Right lobe of liver (tissue), 6 donors: Measurements from ENCODE around the gene MARK3. TPM values are rescaled to one million over a fixed set of nuclear protein-coding genes. Genes with fewer than 3 reads are reported as not detected.

Experiments used
- ATAC-seq, 4 donors: fragments of 200-7000 bp; cut with Tn5 transposase; one replicate each; pipeline ENCODE4 v1.9.1; 2020; ENCODE audit warnings: mild to moderate bottlenecking in 4 of 4, moderate library complexity in 4 of 4
- DNase-seq, 3 donors: peaks; one replicate each; pipeline ENCODE4 v3.0.0-alpha.2; 2020
- H3K27ac ChIP-seq, 3 donors: fragments of 200-600 bp; one replicate each; pipeline ENCODE4 v1.8.0; 2022
- H3K27me3 ChIP-seq, 2 donors: fragments of 200-600 bp; one replicate each; pipeline ENCODE4 v1.8.0; 2022
- H3K36me3 ChIP-seq, 4 donors: fragments of 200-600 bp; sonication (generic) in 1 of 4; one replicate each; pipeline versions ENCODE4 v1.5.1 to v1.8.0; 2017 to 2022; ENCODE audit warnings: control low read depth in 1 of 4
- H3K4me1 ChIP-seq, 4 donors: fragments of 200-600 bp; sonication (generic) in 1 of 4; one replicate each; pipeline versions ENCODE4 v1.5.1 to v1.8.0; 2017 to 2022; ENCODE audit warnings: control low read depth in 1 of 4
- H3K4me3 ChIP-seq, 3 donors: fragments of 200-600 bp; one replicate each; pipeline ENCODE4 v1.8.0; 2022
- H3K9me3 ChIP-seq, 4 donors: fragments of 200-600 bp; sonication (generic) in 1 of 4; one replicate each; pipeline versions ENCODE4 v1.5.1 to v1.8.0; 2017 to 2022; ENCODE audit warnings: control low read depth in 1 of 4
- POLR2A ChIP-seq: fragments of 450-650 bp; IDR thresholded peaks from one replicate; pipeline ENCODE4 v1.6.1; 2017; ENCODE audit warnings: antibody characterized with exemption, mild to moderate bottlenecking
- WGBS: methylation state at CpG from one replicate; pipeline ENCODE4 v1.1.6; 2018; ENCODE audit warnings: low coverage, low lambda C conversion rate; ENCODE audit not compliant: insufficient coverage; ENCODE audit errors: missing lambda C conversion rate; 5-methylcytosine and 5-hydroxymethylcytosine counted together
- intact Hi-C, 2 donors: fragments of 100-400 bp; cut with DNase I; formaldehyde crosslinking; loops; one replicate each; pipeline versions ENCODE4 v1.11.2 to v1.14.1; 2022
- total RNA-seq, 6 experiments: library from RNA; depleted of rRNA in 2 of 6; stranded (reverse); fragments of >200 nt in 2 of 6; fragmentation: NEBNext Ultra II Directional in 3 of 6; extraction: Animal tissue kit (Norgen Biotek cat#: 25700) in 3 of 6; gene quantifications; one replicate each; pipeline versions ENCODE4 v1.1.0 to v1.2.4, GENCODE V29; 2016 to 2023
- TF ChIP-seq, protein P1 (sequence below), 4 donors: fragments of 200-600 bp in 3 of 4; fragments of 450-650 bp in 1 of 4; IDR thresholded peaks; one replicate each; pipeline versions ENCODE4 v1.5.1 to v1.8.0; 2016 to 2022; ENCODE audit warnings: antibody characterized with exemption in 4 of 4, mild to moderate bottlenecking in 2 of 4
- donor health status: DM: no; HTN: yes; CAD: no.
- donor health status: DM: no; HTN: no; CAD: no.
- donor health status: DM: no; HTN: no; CAD: no.
- donor health status: DM: no; HTN: yes; CAD: no.
- donor health status: DM: no; HTN: yes; CAD: no.

Gene MARK3
- total RNA-seq, 6 experiments from 2014 or later = 25.5 to 34.3 (median 27.3) TPM

DNA sequence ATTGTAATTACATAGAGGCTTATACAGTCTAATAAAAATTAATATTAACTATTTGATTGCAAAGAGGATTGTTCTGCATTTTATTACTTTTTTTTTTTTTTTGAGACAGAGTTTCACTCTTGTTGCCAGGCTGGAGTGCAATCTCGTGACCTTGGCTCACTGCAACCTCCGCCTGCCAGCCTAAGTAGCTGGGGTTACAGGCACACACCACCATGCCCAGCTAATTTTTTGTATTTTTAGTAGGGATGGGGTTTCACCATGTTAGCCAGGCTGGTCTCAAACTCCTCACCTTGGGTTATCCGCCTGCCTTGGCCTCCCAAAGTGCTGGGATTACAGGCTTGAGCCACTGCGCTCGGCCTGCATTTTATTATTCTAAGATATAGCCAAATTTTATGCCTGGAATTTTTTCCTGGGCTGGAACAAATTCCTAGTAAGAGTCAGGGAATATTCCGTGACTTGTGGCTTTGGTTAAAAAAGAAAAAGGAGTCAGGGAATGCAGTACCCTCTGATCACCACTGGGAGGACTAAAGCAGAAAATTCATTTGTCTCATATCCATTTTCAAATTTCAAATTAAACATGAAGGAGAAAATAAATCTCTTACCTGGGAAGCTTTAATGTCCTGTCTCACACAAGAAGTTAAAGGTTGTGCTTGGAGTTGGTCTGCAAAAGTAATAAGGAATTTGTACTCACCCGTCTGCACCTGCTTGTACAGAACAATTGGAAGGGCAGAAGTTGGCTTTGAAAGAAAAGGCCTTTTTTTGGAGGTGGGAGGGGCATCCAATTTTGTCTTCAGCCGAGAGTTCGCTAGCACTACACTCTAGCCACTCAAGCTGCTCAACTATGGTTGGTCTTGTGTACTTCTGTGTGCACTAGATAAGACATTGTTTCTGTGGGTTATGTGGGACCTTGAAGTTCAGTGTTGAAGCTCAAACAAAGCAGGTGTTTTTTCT is 8.7 kb downstream of the MARK3 start:
- Histone ChIP-seq H3K4me1 (peaks cover 0 to 49% (median 14%) of the 10 kb centered on the region in 4 donors), H3K9me3 (no peaks in the 10 kb centered on the region), H3K27ac (peak overlapping the region in 2 of 3 donors; percentile 7 to 46), H3K4me3 (no peak overlapping the region), H3K27me3 (no peaks in the 10 kb centered on the region), H3K36me3 (no peaks in the 10 kb centered on the region)
- WGBS = 33% methylated on average over 9 of the region's 9 CpGs
- TF ChIP-seq, protein P1, sequence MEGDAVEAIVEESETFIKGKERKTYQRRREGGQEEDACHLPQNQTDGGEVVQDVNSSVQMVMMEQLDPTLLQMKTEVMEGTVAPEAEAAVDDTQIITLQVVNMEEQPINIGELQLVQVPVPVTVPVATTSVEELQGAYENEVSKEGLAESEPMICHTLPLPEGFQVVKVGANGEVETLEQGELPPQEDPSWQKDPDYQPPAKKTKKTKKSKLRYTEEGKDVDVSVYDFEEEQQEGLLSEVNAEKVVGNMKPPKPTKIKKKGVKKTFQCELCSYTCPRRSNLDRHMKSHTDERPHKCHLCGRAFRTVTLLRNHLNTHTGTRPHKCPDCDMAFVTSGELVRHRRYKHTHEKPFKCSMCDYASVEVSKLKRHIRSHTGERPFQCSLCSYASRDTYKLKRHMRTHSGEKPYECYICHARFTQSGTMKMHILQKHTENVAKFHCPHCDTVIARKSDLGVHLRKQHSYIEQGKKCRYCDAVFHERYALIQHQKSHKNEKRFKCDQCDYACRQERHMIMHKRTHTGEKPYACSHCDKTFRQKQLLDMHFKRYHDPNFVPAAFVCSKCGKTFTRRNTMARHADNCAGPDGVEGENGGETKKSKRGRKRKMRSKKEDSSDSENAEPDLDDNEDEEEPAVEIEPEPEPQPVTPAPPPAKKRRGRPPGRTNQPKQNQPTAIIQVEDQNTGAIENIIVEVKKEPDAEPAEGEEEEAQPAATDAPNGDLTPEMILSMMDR (IDR thresholded peaks at IDR 0.05) = peak; percentile 71 to 80 (median 76)
- no peak for TF ChIP-seq POLR2A
- DNase-seq = peak in 1 of 3 donors; percentile 33
- ATAC-seq = peak; percentile 59 to 72 (median 64)
- intact Hi-C loops = no loop called here

DNA sequence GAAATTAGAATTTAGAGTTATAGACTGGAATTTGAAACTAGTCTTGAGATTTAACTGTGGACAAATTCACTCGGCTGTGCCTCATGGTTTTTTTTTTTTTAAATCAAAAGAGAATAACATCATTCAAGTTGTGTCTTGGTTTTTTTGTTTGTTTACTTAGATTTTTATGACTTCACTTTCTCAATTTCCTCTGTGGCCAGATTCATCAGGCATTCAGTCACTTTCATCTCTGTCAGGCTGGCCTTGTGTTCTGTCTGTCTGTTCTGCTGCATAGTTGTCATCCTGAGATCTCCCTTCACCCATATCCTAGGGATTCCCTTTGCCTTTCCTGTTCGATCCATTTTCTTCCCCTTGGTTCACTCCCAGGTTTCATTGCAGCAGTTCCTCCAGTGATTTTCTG is 10.0 kb downstream of the MARK3 start:
- Histone ChIP-seq H3K27ac (no peak overlapping the region), H3K9me3 (no peaks in the 10 kb centered on the region), H3K4me3 (no peak overlapping the region), H3K4me1 (peaks cover 0 to 47% (median 14%) of the 10 kb centered on the region in 4 donors), H3K27me3 (no peaks in the 10 kb centered on the region), H3K36me3 (no peaks in the 10 kb centered on the region)
- intact Hi-C loops = no loop called here
- WGBS = 40% methylated on average over 2 of the region's 2 CpGs
- DNase-seq = no peak
- TF ChIP-seq, protein P1 (IDR thresholded peaks at IDR 0.05) = no peak
- no peak for ATAC-seq

DNA sequence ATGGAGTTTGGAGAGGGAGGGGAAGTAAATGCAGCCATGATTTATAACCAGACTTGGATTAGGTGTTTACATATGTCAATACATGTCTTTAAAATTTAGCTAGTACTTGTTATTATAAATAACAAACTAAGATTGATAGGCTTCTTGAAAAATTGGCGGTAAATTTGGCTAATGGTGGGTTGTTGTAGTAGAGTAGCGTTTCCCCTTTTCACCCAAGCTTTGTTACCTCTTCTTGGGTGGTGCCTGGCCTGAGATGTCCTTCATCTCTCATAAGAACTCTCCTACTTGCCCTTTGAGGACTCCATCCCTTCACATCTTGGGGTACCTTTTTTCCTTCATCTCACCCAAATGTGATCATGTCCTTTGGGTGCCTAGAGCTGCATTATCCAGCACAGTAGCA is 11.2 kb downstream of the MARK3 start:
- ATAC-seq = no peak
- WGBS = 100% methylated on average over 2 of the region's 2 CpGs
- peaks cover 0 to 41% (median 13%) of the 10 kb centered on the region in 4 donors for H3K4me1 ChIP-seq
- H3K27me3 ChIP-seq = no peaks in the 10 kb centered on the region
- DNase-seq = no peak
- intact Hi-C loops = no loop called here
- no peak overlapping the region for H3K4me3 ChIP-seq
- no peaks in the 10 kb centered on the region for H3K36me3 ChIP-seq
- H3K27ac ChIP-seq = no peak overlapping the region
- TF ChIP-seq, protein P1 (IDR thresholded peaks at IDR 0.05) = no peak
- no peak for TF ChIP-seq POLR2A
- no peaks in the 10 kb centered on the region for H3K9me3 ChIP-seq

DNA sequence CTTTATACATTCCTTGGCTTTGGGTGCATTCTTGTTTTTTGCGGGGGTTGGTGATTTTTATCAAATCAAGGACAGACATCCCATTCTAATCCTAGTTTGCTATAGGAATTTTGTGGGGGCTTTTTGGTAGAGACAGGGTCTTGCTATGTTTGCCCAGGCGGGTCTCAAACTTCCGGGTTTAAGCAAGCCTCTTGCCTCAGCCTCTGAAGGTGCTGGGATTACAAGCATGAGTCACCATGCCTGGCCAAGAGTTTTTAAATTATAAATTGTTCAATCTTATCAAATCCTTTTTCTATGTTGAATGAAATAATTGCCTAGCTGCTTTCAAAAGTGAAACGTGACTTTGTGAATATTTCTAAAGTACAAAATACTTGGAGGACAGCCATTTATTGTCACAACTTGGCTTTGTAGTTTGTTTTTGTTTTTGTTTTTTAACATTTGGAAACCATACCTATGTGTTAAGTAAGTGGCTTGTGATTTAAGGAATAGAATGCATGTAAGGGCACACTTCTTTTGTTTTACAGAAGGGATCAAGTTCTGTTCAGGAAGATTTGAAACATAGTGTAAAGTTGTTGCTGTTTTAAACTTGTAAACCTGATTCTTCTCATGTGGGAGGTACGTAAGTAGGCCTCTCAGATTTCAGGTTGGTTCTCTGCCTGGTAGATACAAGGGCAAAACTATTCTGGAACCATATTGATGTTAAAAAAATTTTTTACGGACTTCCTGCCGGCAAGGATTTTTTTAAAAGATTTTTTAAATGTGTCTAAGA is 13.4 kb downstream of the MARK3 start:
- no peak for ATAC-seq
- Histone ChIP-seq H3K36me3 (no peaks in the 10 kb centered on the region), H3K4me3 (no peak overlapping the region), H3K27me3 (no peaks in the 10 kb centered on the region), H3K9me3 (no peaks in the 10 kb centered on the region), H3K4me1 (peaks cover 0 to 45% (median 8%) of the 10 kb centered on the region in 4 donors), H3K27ac (no peak overlapping the region)
- 71% methylated on average over 7 of the region's 7 CpGs for WGBS
- no peak for DNase-seq
- TF ChIP-seq, protein P1 (IDR thresholded peaks at IDR 0.05) = no peak
- no peak for TF ChIP-seq POLR2A
- intact Hi-C loops = no loop called here
